GM18867 (cell line): ENCODE results near the gene PDS5B.
"Not testable (repeated sequence)": the region's sequence is repeated elsewhere in the genome, so short reads cannot be mapped to it uniquely, and the experiment has no call there.

Experiments used
- ATAC-seq: cut with Tn5 transposase; IDR thresholded peaks from one replicate; pipeline ENCODE4 v1.9.1; 2021; ENCODE audit warnings: mild to moderate bottlenecking, moderate library complexity; ENCODE audit not compliant: unreplicated experiment

PDS5B gene, protein sequence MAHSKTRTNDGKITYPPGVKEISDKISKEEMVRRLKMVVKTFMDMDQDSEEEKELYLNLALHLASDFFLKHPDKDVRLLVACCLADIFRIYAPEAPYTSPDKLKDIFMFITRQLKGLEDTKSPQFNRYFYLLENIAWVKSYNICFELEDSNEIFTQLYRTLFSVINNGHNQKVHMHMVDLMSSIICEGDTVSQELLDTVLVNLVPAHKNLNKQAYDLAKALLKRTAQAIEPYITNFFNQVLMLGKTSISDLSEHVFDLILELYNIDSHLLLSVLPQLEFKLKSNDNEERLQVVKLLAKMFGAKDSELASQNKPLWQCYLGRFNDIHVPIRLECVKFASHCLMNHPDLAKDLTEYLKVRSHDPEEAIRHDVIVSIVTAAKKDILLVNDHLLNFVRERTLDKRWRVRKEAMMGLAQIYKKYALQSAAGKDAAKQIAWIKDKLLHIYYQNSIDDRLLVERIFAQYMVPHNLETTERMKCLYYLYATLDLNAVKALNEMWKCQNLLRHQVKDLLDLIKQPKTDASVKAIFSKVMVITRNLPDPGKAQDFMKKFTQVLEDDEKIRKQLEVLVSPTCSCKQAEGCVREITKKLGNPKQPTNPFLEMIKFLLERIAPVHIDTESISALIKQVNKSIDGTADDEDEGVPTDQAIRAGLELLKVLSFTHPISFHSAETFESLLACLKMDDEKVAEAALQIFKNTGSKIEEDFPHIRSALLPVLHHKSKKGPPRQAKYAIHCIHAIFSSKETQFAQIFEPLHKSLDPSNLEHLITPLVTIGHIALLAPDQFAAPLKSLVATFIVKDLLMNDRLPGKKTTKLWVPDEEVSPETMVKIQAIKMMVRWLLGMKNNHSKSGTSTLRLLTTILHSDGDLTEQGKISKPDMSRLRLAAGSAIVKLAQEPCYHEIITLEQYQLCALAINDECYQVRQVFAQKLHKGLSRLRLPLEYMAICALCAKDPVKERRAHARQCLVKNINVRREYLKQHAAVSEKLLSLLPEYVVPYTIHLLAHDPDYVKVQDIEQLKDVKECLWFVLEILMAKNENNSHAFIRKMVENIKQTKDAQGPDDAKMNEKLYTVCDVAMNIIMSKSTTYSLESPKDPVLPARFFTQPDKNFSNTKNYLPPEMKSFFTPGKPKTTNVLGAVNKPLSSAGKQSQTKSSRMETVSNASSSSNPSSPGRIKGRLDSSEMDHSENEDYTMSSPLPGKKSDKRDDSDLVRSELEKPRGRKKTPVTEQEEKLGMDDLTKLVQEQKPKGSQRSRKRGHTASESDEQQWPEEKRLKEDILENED (N-terminal part only)

DNA sequence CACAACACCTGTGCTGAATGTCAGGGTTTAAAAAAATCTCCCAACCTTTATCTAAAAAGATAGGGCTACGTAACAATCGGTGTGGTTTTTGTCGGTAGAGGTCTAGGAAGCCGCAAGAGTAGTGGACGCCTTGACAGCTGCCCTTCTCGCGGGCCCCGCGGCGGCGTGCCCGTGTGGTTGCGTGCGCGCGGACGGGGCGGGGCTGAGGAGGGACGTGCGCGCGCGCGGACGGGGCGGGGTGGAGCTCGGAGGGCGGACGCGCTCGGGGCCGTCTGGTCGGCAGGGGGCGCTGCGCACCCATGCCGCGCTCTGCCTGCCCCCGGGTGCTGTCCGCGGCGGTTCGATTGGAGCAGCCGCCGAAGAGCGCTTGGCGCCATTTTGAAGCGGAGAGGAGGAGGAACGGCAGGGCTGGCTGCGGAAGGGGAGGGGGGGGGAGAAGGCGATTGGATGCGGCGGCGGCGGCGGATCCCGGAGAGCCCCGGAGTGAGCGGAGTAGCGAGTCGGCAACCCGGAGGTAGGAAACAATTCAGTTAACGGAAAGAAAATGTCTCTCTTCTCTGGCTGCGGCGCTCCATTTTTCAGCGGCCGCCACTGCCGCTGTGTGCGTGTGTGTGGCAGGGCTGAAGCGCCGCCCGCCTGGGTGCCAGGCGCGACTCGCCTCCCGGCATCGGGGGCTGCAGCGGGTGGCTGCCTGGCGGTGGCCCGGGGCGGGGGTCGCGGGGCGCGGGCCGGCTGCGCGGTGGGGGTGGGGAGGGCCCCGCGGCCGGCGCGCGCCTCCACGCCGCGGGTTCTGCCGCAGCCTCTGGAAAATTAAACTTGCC lies at the start of gene PDS5B:
PDS5B (plus strand) TSS at position 373 of the 821 bp plus-strand sequence. CDS start 62,321 bp downstream, outside the sequence.
- peak; percentile 85 for ATAC-seq

DNA sequence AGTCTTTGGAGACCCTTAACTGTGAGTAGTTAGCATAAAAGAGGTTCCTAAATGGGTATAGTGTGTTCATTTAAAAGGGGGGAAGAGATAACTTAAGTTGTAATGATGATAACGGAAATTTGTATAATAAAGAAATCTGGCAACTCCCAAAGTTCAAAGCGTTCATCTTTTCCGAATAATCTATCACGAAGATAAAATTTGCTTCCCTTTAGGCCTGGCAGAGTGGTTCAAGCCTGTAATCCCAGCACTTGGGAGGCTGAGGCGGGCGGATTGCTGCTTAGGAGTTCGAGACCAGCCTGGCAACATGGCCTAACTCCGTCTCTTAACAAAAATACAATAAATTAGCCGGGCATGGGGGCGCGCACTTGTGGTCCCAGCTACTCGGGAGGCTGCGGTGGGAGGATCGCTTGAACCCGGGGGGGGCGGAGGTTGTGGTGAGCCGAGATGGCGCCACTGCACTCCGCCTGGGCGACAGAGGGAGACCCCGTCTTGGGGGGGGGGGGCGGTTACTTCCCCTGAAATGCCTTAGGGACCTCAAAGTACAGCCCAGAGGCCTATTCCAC lies 48.6 kb upstream of the PDS5B start:
- ATAC-seq = no peak

DNA sequence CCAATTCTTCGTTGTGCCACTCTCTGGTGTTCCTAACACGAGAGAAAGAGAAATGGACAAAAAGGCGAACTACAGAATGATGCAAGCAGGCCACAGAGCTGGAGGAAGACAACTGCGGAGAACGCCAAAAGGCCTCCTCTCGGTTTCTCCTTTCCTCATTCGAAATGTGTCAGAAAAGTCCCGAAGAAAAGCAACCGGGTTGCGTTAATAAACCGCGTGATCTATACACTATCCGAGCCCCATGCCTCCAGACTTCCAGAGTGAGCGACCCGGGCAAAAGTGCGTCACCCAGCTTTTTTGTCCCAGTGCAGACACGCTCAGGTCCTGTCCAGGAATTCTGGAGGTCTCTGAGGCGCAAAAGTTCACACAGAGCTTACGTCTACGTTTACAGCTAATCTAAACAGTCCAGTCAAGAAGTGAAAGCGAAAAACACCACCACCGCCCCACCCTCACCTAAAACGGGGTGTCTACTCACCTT lies 48.1 kb upstream of the PDS5B start:
- peak; percentile 76 for ATAC-seq

DNA sequence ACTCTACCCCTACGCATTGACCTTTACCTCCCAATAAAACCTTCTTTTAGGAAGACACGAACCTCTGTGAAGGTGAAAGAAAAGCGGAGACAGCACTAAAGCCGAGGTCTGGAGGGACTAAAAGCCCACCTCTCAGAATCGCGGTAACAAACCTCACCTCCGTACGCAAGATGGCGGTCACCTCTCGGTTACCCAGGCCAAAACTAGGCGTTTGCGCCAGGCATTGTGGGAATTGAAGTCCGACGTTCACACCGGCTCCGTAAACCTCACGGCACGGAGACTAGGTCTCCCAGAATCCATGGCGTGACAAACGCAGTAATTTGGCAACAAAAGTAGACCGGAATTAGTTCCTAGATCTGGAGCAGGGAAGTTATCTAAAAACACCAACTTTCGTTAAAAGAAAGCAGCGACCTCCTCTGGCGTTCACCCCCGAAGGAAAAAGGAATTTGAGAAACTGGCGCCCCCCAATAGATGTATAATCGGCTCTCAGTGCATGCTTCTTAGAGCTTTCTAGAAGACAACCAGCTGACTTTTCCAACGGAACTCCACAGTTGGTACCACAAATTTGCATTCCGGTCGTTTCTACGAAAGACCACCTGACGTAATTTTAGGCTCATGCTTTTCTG lies 47.5 kb upstream of the PDS5B start, which contains the start of gene N4BP2L2:
N4BP2L2 (minus strand) TSS at position 175 of the 626 bp plus-strand sequence. CDS start 1,768 bp downstream, outside the sequence.
- ATAC-seq = peak; percentile 96

DNA sequence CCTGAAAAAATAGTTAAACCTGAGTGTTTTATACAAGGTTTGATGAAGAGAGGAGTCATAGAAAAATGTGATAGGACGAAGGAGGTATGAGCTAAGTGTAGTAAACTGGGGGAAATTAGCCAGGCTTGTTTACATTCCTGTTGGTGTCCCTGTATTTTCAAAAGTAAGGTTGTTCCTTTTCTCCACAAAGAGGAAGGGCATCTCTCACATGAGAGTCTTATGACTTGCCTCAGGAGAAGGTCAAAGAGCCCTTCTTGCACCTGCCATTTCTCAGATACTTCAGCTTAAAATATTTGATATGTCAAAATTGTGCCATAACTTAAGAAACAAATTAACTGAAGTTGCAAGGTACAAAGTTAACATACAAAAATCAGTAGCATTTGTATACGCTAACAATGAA lies 44.0 kb upstream of the PDS5B start:
- no peak for ATAC-seq

DNA sequence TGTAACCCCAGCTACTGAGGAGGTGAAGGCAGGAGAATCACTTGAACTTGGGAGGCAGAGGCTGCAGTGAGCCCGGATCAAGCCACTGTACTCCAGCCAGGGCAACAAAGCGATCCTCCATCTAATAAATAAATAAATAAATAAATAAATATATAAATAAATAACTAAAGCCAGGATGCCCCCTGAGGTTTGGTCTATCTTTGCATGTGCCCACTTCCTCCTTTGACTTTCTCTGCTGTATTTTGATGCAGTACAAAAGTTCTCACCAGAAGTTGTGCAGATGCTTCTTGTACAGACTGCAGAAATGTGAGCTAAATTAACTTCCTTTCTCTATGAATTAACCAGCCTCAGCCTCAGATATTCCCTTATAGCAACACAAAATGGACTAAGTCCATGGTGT lies 41.2 kb upstream of the PDS5B start:
- peak; percentile 58 for ATAC-seq

DNA sequence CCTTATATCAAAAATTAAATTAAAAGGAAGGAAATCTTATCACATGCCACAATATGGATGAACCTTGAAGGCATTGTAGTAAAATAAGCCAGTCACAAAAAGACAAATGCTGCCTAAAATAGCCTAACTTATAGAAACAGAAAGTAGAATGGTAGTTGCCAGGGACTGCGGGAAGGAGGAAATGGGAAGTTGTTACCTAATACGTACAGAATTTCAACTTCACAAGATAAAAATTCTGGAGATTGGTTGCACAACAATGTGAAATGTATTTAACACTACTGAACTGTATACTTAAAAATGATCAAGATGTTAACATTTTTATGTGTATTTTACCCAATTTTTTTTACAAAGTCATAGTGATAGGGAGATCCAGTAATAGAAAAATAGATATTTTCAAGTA lies 37.4 kb upstream of the PDS5B start:
- ATAC-seq = no peak

DNA sequence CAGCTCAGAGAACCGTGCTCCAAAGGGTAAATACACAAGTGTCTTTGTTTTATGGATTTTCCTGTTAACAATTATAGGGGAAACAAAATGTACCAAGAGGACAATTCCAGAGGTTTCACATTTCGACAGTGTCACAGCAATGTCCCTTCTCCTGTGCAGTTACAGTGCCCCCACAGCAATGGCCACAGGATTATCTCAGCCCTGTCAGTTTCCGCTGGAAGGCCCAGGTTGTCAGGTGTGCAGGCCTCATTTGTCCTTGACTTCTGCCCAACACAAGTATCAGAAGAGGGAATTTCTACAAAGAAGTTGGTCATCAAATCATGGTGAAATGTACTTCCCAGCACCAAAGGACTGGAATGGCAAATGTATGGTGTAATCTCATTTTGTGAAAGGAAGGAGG lies 36.5 kb upstream of the PDS5B start:
- ATAC-seq = no peak

DNA sequence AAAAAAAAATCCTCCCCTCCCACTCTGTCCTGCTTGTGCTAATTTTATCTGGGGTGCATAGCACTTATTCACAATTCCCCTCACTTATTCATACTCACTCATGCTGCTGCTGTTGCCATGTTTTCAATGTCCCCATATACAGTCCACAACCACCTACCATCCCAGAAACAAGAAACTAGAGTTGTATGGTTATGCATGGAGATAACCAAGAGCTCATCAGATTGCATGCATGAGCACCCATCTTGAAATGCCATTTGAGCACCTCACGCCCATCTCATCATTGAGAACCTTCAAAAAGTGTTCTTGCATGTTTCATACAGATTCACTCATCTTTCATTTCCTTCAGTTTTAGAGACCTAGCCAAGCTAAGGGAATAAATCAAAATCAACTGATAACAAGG lies 32.5 kb upstream of the PDS5B start:
- ATAC-seq = no peak

DNA sequence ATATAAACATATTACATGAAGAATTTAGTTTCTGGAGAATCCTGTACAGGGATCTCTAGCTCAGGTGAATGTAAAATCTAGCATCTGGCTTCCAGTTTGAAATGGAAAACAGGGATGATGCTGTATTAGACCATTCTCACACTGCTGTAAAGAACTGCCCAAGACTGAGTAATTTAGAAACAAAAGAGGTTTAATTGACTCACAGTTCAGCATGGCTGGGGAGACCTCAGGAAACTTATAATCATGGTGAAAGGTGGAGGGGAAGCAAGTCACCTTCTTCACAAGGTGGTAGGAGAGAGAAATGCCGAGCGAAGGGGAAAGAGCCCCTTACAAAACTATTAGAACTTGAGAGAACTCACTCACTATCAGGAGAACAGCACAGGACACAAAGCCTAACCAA lies 30.6 kb upstream of the PDS5B start:
- ATAC-seq = no peak

DNA sequence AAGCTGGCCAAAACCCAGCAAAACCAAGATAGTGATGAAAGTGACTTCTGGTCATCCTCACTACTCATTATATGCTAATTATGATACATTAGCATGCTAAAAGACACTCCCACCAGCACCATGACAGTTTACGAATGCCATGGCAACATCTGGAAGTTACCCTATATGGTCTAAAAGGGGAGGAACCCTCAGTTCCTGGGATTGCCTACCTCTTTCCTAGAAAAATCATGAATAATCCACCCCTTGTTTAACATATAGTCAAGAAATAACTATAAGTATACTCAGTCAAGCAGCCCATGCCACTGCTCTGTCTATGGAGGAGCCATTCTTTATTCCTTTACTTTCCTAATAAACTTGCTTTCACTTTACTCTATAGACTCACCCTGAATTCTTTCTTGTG lies 25.4 kb upstream of the PDS5B start:
- ATAC-seq = not testable (repeated sequence)

DNA sequence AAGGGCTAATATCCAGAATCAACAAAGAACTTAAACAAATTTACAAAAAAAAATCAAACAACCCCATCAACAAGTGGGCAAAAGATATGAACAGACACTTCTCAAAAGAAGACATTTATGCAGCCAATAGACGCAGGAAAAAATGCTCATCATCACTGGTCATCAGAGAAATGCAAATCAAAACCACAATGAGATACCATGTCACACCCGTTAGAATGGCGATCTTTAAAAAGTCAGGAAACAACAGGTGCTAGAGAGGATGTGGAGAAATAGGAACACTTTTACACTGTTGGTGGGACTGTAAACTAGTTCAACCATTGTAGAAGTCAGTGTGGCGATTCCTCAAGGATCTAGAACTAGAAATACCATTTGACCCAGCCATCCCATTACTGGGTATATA lies 10.6 kb upstream of the PDS5B start:
- not testable (repeated sequence) for ATAC-seq

DNA sequence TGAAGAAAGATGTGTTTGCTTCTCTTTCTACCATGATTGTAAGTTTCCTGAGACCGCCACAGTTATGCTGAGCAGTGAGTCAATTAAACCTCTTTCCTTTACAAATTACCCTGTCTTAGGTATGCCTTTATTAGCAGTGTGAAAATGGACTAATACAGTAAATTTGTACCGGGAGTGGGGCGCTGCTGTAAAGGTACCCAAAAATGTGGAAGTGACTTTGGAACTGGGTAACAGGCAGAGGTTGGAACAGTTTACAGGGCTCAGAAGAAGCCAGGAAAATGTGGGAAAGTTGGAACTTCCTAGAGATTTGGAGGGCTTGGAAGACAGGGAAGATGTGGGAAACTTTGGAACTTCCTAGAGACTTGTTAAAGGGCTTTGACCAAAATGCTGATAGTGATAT lies 9.2 kb upstream of the PDS5B start:
- ATAC-seq = no peak

DNA sequence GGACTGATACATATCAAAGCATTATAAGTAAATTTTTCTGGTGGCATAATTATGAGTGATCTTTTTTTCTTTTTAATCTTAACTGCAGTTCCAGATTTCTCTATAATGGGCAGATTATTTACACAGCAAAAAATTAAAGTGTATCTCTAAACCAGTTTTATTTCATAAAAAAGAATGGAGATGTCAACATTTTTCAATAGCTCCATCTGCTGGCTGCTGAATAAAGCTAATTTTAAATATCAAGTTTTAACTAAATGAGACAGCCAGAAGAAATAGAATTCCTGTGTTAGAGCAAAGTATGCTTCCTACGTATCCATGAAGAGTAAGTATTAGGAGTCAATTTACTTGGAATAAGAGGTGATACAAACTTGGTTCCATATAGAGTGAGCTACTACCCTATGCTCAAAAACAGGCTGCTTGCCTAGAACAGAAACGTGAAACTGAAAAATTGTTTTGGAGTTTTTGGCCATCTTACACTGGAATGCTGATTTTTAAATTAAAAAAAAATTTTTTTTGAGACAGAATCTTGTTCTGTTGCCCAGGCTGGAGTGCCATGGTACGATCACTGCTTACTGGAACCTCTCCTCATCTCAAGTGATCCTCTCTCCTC lies 5.0 kb upstream of the PDS5B start:
- no peak for ATAC-seq

DNA sequence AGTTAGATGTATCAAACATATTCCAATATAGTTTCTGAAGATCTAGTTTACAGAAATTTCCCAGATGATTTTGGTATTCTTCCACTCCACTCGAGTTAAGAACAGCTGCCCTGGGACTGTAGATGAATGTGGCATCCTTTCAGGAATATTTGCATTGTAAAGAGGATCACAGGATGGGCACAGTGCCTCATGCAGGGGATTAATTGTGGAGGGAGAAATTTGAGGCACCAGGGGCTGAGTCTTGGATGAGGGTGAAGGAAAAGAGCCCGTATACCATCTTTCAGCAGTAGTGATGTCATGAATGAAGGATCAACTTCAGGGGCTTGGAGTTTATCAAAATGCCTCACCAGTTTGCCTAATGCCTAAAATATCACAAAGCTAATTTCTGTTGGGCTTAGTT lies 4.0 kb upstream of the PDS5B start:
- no peak for ATAC-seq

DNA sequence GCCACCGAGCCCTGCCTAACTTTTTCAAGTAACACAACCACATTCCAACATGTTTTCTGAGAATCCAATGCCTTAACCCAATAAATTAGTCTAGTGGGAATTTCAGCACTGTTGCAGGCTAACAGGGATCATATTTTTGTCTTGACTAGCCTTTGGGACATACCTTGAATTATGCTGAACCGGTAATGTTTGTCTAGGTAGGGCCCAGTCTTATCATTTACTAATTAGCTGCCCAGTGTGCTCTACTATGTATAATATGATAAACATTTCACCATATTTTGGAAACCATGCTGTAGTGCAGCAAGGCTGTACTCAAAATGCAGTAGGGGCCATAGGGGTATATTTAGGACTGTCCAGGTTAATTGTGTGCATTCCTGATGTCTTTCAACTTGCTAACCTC lies 3.3 kb upstream of the PDS5B start:
- ATAC-seq = no peak

DNA sequence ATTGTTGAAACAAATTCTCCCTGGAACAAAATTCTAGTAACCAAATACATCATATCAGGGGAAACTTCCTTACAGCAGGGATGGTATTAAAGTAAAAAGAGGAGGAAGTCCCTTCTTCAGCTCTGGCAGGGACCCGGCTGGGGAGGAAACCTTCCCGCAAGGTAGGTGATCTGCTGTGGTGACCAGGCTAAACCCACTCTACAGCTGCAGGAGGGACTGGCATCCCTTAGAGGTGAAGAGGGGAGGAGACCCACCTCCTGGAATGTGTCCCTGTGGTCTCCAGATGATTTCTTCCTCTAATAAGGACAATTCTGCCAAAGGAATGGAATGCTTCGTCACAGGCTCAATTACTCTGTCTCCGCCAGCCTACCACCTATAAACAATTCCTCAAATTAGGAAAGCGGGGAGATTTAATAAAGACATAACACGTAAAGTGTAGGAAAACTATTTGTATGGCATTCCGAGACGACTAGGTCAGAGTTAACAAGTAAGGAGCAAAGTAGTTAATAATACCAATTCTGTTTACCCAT lies 637 bp upstream of the PDS5B start:
- ATAC-seq = no peak

DNA sequence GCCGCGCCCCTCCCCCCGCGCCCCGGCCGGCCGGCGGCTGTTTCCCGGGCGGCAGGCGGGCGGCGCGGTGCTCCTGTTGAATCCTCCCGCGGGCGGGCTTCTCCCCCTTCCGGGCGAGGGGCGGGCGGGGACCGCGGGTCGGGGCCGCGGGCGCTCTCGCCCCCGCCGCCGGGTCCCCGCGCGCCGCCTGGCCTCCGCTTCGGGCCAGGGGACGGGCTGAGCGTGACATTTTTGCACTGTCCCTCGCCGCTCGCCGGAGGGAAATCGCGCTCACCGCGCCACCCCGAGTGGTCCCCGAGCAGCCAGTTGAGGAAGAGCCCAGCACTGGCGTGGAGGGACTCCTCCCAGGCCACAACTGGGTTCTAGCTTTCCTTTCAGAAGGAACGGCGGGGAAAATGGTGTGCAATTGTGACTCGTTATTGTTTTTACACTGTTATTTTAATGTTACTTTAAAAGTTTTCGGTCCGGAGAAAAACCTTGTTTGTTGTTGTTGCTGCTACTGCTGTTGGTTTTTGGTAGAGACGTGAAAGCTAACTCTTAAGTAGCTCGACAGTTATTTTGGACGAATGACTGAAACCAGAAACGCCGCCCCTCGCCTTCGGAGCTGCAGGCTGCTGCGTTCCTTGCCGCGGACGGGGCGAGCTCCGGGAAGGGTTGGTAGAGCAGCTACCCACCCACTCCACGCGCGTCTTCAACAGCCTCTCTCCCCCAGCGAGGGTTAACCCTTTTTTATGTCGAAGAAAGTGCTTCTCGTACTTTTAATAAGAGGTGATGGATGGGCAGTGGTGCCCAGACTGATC lies 959 bp downstream of the PDS5B start:
- peak; percentile 40 for ATAC-seq
